GM19035 (cell line): ENCODE measurements around the gene HEPACAM.
A peak's percentile ranks its signal among the peaks of the same experiment; 100 is the strongest.
"Not testable (repeated sequence)": the region's sequence is repeated elsewhere in the genome, so short reads cannot be mapped to it uniquely, and the experiment has no call there.

Experiments
- ATAC-seq: cut with Tn5 transposase; IDR thresholded peaks from one replicate; pipeline ENCODE4 v1.9.1; 2021; ENCODE audit not compliant: unreplicated experiment

Gene HEPACAM

GRCh38 chr11:124935548-124936514 is at the start of gene HEPACAM:
Gene HEPACAM, minus strand, starts transcription at chr11:124936047. Its CDS starts 41 bp downstream, at chr11:124936006.
- ATAC-seq: no peak

GRCh38 chr11:124984512-124984854 is 48.6 kb upstream of the HEPACAM start:
- ATAC-seq: no peak

GRCh38 chr11:124983674-124984511 is 48.0 kb upstream of the HEPACAM start:
- no peak for ATAC-seq

GRCh38 chr11:124982043-124982442 is 46.2 kb upstream of the HEPACAM start:
- ATAC-seq: no peak

GRCh38 chr11:124978316-124978715 is 42.5 kb upstream of the HEPACAM start:
- no peak for ATAC-seq

- ATAC-seq: no peak
Observed at GRCh38 chr11:124977006-124977405, 41.2 kb upstream of the HEPACAM start.

GRCh38 chr11:124976531-124976930 is 40.7 kb upstream of the HEPACAM start:
- no peak for ATAC-seq

GRCh38 chr11:124971810-124972209 is 36.0 kb upstream of the HEPACAM start:
- no peak for ATAC-seq

GRCh38 chr11:124970925-124971324 is 35.1 kb upstream of the HEPACAM start:
- no peak for ATAC-seq

- not testable (repeated sequence) for ATAC-seq
Observed at GRCh38 chr11:124968197-124968596, 32.4 kb upstream of the HEPACAM start.

- peak; percentile 95 for ATAC-seq
Observed at GRCh38 chr11:124961972-124962609, 26.2 kb upstream of the HEPACAM start.

- no peak for ATAC-seq
Observed at GRCh38 chr11:124955035-124955434, 19.2 kb upstream of the HEPACAM start.

GRCh38 chr11:124954590-124954955 is 18.7 kb upstream of the HEPACAM start:
- ATAC-seq: no peak

- ATAC-seq: peak; percentile 100
Observed at GRCh38 chr11:124953753-124954589, 18.1 kb upstream of the HEPACAM start, which contains the start of gene CCDC15. Gene CCDC15, plus strand, starts transcription at chr11:124954202. Its CDS starts 531 bp downstream, at chr11:124954733.

GRCh38 chr11:124951341-124951740 is 15.5 kb upstream of the HEPACAM start:
- ATAC-seq: no peak

GRCh38 chr11:124950601-124951330 is 14.9 kb upstream of the HEPACAM start:
- no peak for ATAC-seq

GRCh38 chr11:124946735-124947141 is 10.9 kb upstream of the HEPACAM start:
- ATAC-seq: no peak

- ATAC-seq: no peak
Observed at GRCh38 chr11:124945826-124946225, 10.0 kb upstream of the HEPACAM start.

- no peak for ATAC-seq
Observed at GRCh38 chr11:124944565-124944964, 8.7 kb upstream of the HEPACAM start.

- ATAC-seq: no peak
Observed at GRCh38 chr11:124943741-124944140, 7.9 kb upstream of the HEPACAM start.
